ENCODE data around the gene FADS3.

DNA sequence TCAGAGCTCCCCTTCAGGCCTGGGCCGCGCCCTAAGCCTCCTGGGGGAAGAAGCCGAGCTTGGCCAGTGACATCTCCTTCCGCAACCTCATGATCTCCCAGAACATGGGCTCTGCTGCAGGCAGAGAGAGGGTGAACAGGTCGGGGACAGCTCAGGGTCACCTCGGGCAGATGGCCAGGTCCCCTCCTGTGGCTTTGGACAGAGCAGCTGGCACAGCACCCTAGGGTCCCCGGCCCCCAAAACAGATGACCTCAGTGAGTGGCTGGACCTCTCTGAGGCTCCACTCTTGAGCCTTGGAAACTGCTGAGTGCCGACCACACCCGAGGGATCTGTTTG is 6.9 kb upstream of the FADS3 start:
- TF ChIP-seq CTCF (conservative IDR thresholded peaks at IDR 0.05 in 1 of 2, IDR thresholded peaks at IDR 0.05 in 1 of 2; ENCODE audit: extremely low read depth in 1 of 2, insufficient read depth in 1 of 2, low read depth in 1 of 2, low read length in 2 of 2) = no peak
- no peak for TF ChIP-seq EZH2 (IDR thresholded peaks at IDR 0.05; ENCODE audit: borderline replicate concordance, low read length)
